Measurements from ENCODE around the gene CHRNE. TPM values are rescaled to one million over a fixed set of nuclear protein-coding genes. Genes with fewer than 3 reads are reported as not detected.

CHRNE gene
- total RNA-seq, 2 experiments from 2014 or later = 0.27 to 0.32 TPM

- peaks cover 36% of the 10 kb centered on the region; the same call in 1 of the 2 replicates for H3K36me3 ChIP-seq (ENCODE audit: insufficient read depth, low read length)
- no peak overlapping the region for H3K27ac ChIP-seq (ENCODE audit: low read depth, low read length, poor library complexity, severe bottlenecking)
- no peaks in the 10 kb centered on the region for H3K4me1 ChIP-seq (ENCODE audit: insufficient read depth, low read length, poor library complexity, severe bottlenecking)
- POLR2A ChIA-PET = no interaction called here
- H2AFZ ChIP-seq (ENCODE audit: low read length) = no peak overlapping the region
- intact Hi-C loops (cut with micrococcal nuclease; ENCODE audit: unreplicated experiment) = no loop called here
- TF ChIP-seq EZH2phosphoT487 (IDR thresholded peaks at IDR 0.05; ENCODE audit: borderline replicate concordance, low read depth, low read length) = no peak
- 0 out of 2 replicates have a peak, but pooled peaks have one; percentile 34 for TF ChIP-seq CTCF (conservative IDR thresholded peaks at IDR 0.05; ENCODE audit: low read length)
- TSS peak; percentile 72 for BruUV-seq (replicated peaks)
- H3K9me2 ChIP-seq (ENCODE audit: insufficient read depth, low read length) = no peaks in the 10 kb centered on the region
- no peaks in the 10 kb centered on the region for H3K9me3 ChIP-seq (ENCODE audit: low read length)
- no peaks in the 10 kb centered on the region for H4K20me1 ChIP-seq (ENCODE audit: insufficient read depth, low read length)
- no peak overlapping the region for H3K4me3 ChIP-seq (ENCODE audit: low read depth, low read length, poor library complexity, severe bottlenecking)
- H3K4me2 ChIP-seq (ENCODE audit: low read length) = no peak overlapping the region
- DNase-seq (ENCODE audit: low spot score) = no peak
- no peaks in the 10 kb centered on the region for H3K79me2 ChIP-seq (ENCODE audit: insufficient read depth, low read depth, low read length)
- CTCF ChIA-PET (ENCODE audit: unreplicated experiment) = no interaction called here
Observed at GRCh38 chr17:4895657-4896331, 7.1 kb downstream of the CHRNE start.

- Histone ChIP-seq H3K4me2 (ENCODE audit: low read length) (no peak overlapping the region), H3K9me3 (ENCODE audit: low read length) (no peaks in the 10 kb centered on the region), H4K20me1 (ENCODE audit: insufficient read depth, low read length) (no peaks in the 10 kb centered on the region), H2AFZ (ENCODE audit: low read length) (no peak overlapping the region), H3K79me2 (ENCODE audit: insufficient read depth, low read depth, low read length) (no peaks in the 10 kb centered on the region), H3K27ac (ENCODE audit: low read depth, low read length, poor library complexity, severe bottlenecking) (no peak overlapping the region), H3K9me2 (ENCODE audit: insufficient read depth, low read length) (no peaks in the 10 kb centered on the region), H3K36me3 (ENCODE audit: insufficient read depth, low read length) (peaks cover 42% of the 10 kb centered on the region), H3K4me1 (ENCODE audit: insufficient read depth, low read length, poor library complexity, severe bottlenecking) (no peaks in the 10 kb centered on the region), H3K4me3 (ENCODE audit: low read depth, low read length, poor library complexity, severe bottlenecking) (no peak overlapping the region)
- POLR2A ChIA-PET = no interaction called here
- CTCF ChIA-PET (ENCODE audit: unreplicated experiment) = no interaction called here
- TF ChIP-seq CTCF (conservative IDR thresholded peaks at IDR 0.05; ENCODE audit: low read length) = no peak
- TF ChIP-seq EZH2phosphoT487 (IDR thresholded peaks at IDR 0.05; ENCODE audit: borderline replicate concordance, low read depth, low read length) = no peak
- intact Hi-C loops (cut with micrococcal nuclease; ENCODE audit: unreplicated experiment) = no loop called here
- no TSS peak for BruUV-seq (replicated peaks)
- DNase-seq (ENCODE audit: low spot score) = no peak
Observed at GRCh38 chr17:4895121-4895520, 7.8 kb downstream of the CHRNE start.

GRCh38 chr17:4893721-4894560 is 9.0 kb downstream of the CHRNE start:
- POLR2A ChIA-PET = no interaction called here

More at GRCh38 chr17:4893721-4894560, 9.0 kb downstream of the CHRNE start:
- no peak overlapping the region for H3K4me3 ChIP-seq (ENCODE audit: low read depth, low read length, poor library complexity, severe bottlenecking)
- no peaks in the 10 kb centered on the region for H3K79me2 ChIP-seq (ENCODE audit: insufficient read depth, low read depth, low read length)
- peaks cover 48% of the 10 kb centered on the region for H3K36me3 ChIP-seq (ENCODE audit: insufficient read depth, low read length)
- no peak overlapping the region for H2AFZ ChIP-seq (ENCODE audit: low read length)
- H3K4me1 ChIP-seq (ENCODE audit: insufficient read depth, low read length, poor library complexity, severe bottlenecking) = no peaks in the 10 kb centered on the region
- no peak overlapping the region for H3K4me2 ChIP-seq (ENCODE audit: low read length)
- DNase-seq (ENCODE audit: low spot score) = no peak
- H4K20me1 ChIP-seq (ENCODE audit: insufficient read depth, low read length) = no peaks in the 10 kb centered on the region
- H3K9me3 ChIP-seq (ENCODE audit: low read length) = no peaks in the 10 kb centered on the region
- H3K9me2 ChIP-seq (ENCODE audit: insufficient read depth, low read length) = no peaks in the 10 kb centered on the region
- CTCF ChIA-PET (ENCODE audit: unreplicated experiment) = no interaction called here
- intact Hi-C loops (cut with micrococcal nuclease; ENCODE audit: unreplicated experiment) = no loop called here
- BruUV-seq (replicated peaks) = no TSS peak
- H3K27ac ChIP-seq (ENCODE audit: low read depth, low read length, poor library complexity, severe bottlenecking) = no peak overlapping the region
- TF ChIP-seq CTCF (conservative IDR thresholded peaks at IDR 0.05; ENCODE audit: low read length) = no peak
- TF ChIP-seq EZH2phosphoT487 (IDR thresholded peaks at IDR 0.05; ENCODE audit: borderline replicate concordance, low read depth, low read length) = no peak

Measured in OCI-LY7 (cell line).